Liver (tissue), 9 donors: Measurements from ENCODE around the gene H2BK1. TPM values are rescaled to one million over a fixed set of nuclear protein-coding genes. Genes with fewer than 3 reads are reported as not detected.

ENCODE experiments used
- DNase-seq: peaks from one replicate; pipeline ENCODE4 v3.0.0-alpha.2; 2017; ENCODE audit warnings: low spot score
- H3K27ac ChIP-seq, 2 donors: one replicate each; pipeline ENCODE4 v1.7.0; 2013; ENCODE audit warnings: inconsistent platforms in 2 of 2, low read length in 2 of 2, control low read depth in 1 of 2, low read depth in 1 of 2, mild to moderate bottlenecking in 1 of 2
- H3K27me3 ChIP-seq, 4 donors: one replicate each; pipeline versions ENCODE4 v1.6.1 to v1.7.0; 2013; ENCODE audit warnings: low read length in 3 of 4, inconsistent platforms in 1 of 4, mild to moderate bottlenecking in 1 of 4, moderate library complexity in 1 of 4; ENCODE audit not compliant: control insufficient read depth in 4 of 4, insufficient read depth in 4 of 4
- H3K36me3 ChIP-seq, 4 donors: one replicate each; pipeline versions ENCODE4 v1.6.1 to v1.7.0; 2013; ENCODE audit warnings: low read length in 3 of 4, mild to moderate bottlenecking in 3 of 4, low read depth in 1 of 4, moderate library complexity in 1 of 4; ENCODE audit not compliant: control insufficient read depth in 4 of 4, insufficient read depth in 3 of 4
- H3K4me1 ChIP-seq, 4 donors: one replicate each; pipeline versions ENCODE4 v1.6.1 to v1.7.0; 2013; ENCODE audit warnings: low read length in 3 of 4, mild to moderate bottlenecking in 3 of 4, moderate library complexity in 1 of 4; ENCODE audit not compliant: control insufficient read depth in 4 of 4, insufficient read depth in 4 of 4
- H3K4me3 ChIP-seq, 3 donors: one replicate each; pipeline versions ENCODE4 v1.6.1 to v1.7.0; 2013; ENCODE audit warnings: low read length in 3 of 3, control low read depth in 1 of 3, low read depth in 1 of 3, mild to moderate bottlenecking in 1 of 3
- H3K9ac ChIP-seq, 2 donors: one replicate each; pipeline ENCODE4 v1.7.0; 2013; ENCODE audit warnings: low read length in 2 of 2, mild to moderate bottlenecking in 2 of 2, moderate library complexity in 2 of 2, control low read depth in 1 of 2, low read depth in 1 of 2
- H3K9me3 ChIP-seq, 4 donors: one replicate each; pipeline versions ENCODE4 v1.6.1 to v1.7.0; 2013; ENCODE audit warnings: low read length in 3 of 4; ENCODE audit not compliant: control insufficient read depth in 4 of 4
- ATF3 ChIP-seq: IDR thresholded peaks from 2 replicates; pipeline ENCODE4 v1.6.1; 2016; ENCODE audit warnings: antibody characterized with exemption
- EGR1 ChIP-seq, 2 donors: IDR thresholded peaks; 2 replicates each; pipeline ENCODE4 v1.6.1; 2016 to 2018; ENCODE audit warnings: antibody characterized with exemption in 2 of 2, low read depth in 2 of 2
- FOXA2 ChIP-seq: IDR thresholded peaks from 2 replicates; pipeline ENCODE4 v1.6.1; 2016; ENCODE audit warnings: antibody characterized with exemption
- GABPA ChIP-seq, 2 donors: IDR thresholded peaks in 1 of 2; conservative IDR thresholded peaks in 1 of 2; 2 replicates each; pipeline ENCODE4 v1.6.1; 2016; ENCODE audit warnings: antibody characterized with exemption in 2 of 2, mild to moderate bottlenecking in 1 of 2, moderate library complexity in 1 of 2
- HNF4A ChIP-seq, 2 donors: conservative IDR thresholded peaks; 2 replicates each; pipeline ENCODE4 v1.6.1; 2016; ENCODE audit warnings: antibody characterized with exemption in 2 of 2, mild to moderate bottlenecking in 2 of 2
- JUND ChIP-seq, 2 donors: IDR thresholded peaks; 2 replicates each; pipeline ENCODE4 v1.6.1; 2016; ENCODE audit warnings: antibody characterized with exemption in 2 of 2
- MAX ChIP-seq: IDR thresholded peaks from 2 replicates; pipeline ENCODE4 v1.6.1; 2016; ENCODE audit warnings: antibody characterized with exemption
- NR2F2 ChIP-seq: IDR thresholded peaks from 2 replicates; pipeline ENCODE4 v1.6.1; 2016; ENCODE audit warnings: antibody characterized with exemption
- RAD21 ChIP-seq, 2 donors: IDR thresholded peaks; 2 replicates each; pipeline ENCODE4 v1.6.1; 2016; ENCODE audit warnings: antibody characterized with exemption in 2 of 2, mild to moderate bottlenecking in 2 of 2
- RXRA ChIP-seq, 2 donors: IDR thresholded peaks; 2 replicates each; pipeline ENCODE4 v1.6.1; 2017 to 2018; ENCODE audit warnings: antibody characterized with exemption in 2 of 2, mild to moderate bottlenecking in 1 of 2
- SP1 ChIP-seq: IDR thresholded peaks from 2 replicates; pipeline ENCODE4 v1.6.1; 2018; ENCODE audit warnings: antibody characterized with exemption, mild to moderate bottlenecking
- TAF1 ChIP-seq: conservative IDR thresholded peaks from 2 replicates; pipeline ENCODE4 v1.6.1; 2016; ENCODE audit warnings: antibody characterized with exemption, mild to moderate bottlenecking
- YY1 ChIP-seq: IDR thresholded peaks from 2 replicates; pipeline ENCODE4 v1.6.1; 2016; ENCODE audit warnings: antibody characterized with exemption, mild to moderate bottlenecking
- ZBTB33 ChIP-seq: IDR thresholded peaks from 2 replicates; pipeline ENCODE4 v1.6.1; 2016; ENCODE audit warnings: antibody characterized with exemption
- WGBS: extraction: QIAGEN DNeasy Blood & Tissue Kit; methylation state at CpG from one replicate; pipeline ENCODE4 v1.1.7; 2013; 5-methylcytosine and 5-hydroxymethylcytosine counted together
- polyA plus RNA-seq, 2 donors: library from polyadenylated mRNA; stranded (reverse) in 1 of 2; unstranded in 1 of 2; fragments of 200-250 nt in 1 of 2; fragments of >200 nt in 1 of 2; fragmentation: Nextera tagmentation in 1 of 2; extraction: Ambion mirVana in 1 of 2; gene quantifications; one replicate each; pipeline versions ENCODE4 v1.2.1 to v1.2.3, GENCODE V29; 2013 to 2015
- total RNA-seq, 2 donors: library from RNA; depleted of rRNA; stranded (reverse); fragments of >200 nt; gene quantifications; one replicate each; pipeline ENCODE4 v1.2.3, GENCODE V29; 2014
- TF ChIP-seq, protein P1 (sequence below): fragments of 150-350 bp; IDR thresholded peaks from 2 replicates; pipeline ENCODE4 v1.5.1; 2017; ENCODE audit warnings: improper control_type of control experiment, low read depth, low read length; ENCODE audit not compliant: missing input control
- TF ChIP-seq, protein P2 (sequence below): IDR thresholded peaks from 2 replicates; pipeline ENCODE4 v1.6.1; 2016; ENCODE audit warnings: antibody characterized with exemption, mild to moderate bottlenecking
- donor health status: healthy.
- donor health status: healthy.
- donor health status: healthy.
- donor health status: healthy.
- donor health status: healthy.

The H2BK1 gene
- total and polyA plus RNA-seq, 4 donors = not detected

DNA sequence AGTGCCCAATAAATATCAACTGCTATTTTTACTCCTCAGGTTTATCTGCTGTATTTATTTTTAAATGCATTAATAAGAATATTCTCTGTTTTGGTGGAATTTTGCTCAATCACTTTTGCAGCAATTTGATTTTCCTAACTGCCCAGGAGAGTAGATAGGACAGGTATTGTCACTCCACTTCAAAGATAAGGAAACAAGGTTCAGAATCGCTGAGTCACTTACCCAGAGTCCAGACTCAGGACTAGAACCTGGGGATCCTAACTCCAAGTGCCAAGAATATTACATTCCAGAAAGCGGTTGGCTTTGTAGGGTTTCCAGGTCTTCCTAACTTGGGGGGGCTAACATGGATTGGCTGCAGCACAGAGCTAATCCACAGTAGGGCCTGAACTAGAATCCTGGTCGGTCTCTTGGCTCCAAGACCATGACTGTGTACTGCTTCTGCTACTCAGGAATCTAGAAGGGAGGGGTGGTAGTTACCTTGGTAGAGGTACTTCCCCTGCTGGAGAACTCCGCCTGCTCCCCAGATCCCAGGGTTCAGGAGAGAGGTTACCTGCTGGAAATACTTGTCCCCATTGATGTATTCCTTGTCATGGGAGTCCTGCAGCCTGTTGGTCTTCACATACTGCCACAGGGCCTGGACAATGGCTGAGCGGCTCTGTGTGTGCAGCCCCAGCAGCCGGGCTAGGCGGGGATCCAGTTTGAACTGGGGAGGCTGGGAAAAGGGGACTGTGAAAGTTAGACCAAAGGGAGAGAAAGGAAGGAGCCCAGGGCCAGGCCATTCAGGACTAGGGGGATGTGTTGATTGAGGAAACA is 30.9 kb upstream of the H2BK1 start:
- TF ChIP-seq HNF4A (conservative IDR thresholded peaks at IDR 0.05) (no peak), ATF3 (no peak), TAF1 (no peak), NR2F2 (no peak), MAX (no peak), YY1 (no peak), EGR1 (IDR thresholded peaks at IDR 0.05; ENCODE audit: low read depth in 2 of 2) (no peak), SP1 (no peak), RAD21 (IDR thresholded peaks at IDR 0.05) (no peak), FOXA2 (no peak), GABPA (IDR thresholded peaks at IDR 0.05 in 1 of 2, conservative IDR thresholded peaks at IDR 0.05 in 1 of 2) (no peak), ZBTB33 (no peak), RXRA (IDR thresholded peaks at IDR 0.05) (no peak), JUND (IDR thresholded peaks at IDR 0.05) (no peak)
- TF ChIP-seq, protein P1, sequence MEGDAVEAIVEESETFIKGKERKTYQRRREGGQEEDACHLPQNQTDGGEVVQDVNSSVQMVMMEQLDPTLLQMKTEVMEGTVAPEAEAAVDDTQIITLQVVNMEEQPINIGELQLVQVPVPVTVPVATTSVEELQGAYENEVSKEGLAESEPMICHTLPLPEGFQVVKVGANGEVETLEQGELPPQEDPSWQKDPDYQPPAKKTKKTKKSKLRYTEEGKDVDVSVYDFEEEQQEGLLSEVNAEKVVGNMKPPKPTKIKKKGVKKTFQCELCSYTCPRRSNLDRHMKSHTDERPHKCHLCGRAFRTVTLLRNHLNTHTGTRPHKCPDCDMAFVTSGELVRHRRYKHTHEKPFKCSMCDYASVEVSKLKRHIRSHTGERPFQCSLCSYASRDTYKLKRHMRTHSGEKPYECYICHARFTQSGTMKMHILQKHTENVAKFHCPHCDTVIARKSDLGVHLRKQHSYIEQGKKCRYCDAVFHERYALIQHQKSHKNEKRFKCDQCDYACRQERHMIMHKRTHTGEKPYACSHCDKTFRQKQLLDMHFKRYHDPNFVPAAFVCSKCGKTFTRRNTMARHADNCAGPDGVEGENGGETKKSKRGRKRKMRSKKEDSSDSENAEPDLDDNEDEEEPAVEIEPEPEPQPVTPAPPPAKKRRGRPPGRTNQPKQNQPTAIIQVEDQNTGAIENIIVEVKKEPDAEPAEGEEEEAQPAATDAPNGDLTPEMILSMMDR = no peak
- TF ChIP-seq, protein P2, sequence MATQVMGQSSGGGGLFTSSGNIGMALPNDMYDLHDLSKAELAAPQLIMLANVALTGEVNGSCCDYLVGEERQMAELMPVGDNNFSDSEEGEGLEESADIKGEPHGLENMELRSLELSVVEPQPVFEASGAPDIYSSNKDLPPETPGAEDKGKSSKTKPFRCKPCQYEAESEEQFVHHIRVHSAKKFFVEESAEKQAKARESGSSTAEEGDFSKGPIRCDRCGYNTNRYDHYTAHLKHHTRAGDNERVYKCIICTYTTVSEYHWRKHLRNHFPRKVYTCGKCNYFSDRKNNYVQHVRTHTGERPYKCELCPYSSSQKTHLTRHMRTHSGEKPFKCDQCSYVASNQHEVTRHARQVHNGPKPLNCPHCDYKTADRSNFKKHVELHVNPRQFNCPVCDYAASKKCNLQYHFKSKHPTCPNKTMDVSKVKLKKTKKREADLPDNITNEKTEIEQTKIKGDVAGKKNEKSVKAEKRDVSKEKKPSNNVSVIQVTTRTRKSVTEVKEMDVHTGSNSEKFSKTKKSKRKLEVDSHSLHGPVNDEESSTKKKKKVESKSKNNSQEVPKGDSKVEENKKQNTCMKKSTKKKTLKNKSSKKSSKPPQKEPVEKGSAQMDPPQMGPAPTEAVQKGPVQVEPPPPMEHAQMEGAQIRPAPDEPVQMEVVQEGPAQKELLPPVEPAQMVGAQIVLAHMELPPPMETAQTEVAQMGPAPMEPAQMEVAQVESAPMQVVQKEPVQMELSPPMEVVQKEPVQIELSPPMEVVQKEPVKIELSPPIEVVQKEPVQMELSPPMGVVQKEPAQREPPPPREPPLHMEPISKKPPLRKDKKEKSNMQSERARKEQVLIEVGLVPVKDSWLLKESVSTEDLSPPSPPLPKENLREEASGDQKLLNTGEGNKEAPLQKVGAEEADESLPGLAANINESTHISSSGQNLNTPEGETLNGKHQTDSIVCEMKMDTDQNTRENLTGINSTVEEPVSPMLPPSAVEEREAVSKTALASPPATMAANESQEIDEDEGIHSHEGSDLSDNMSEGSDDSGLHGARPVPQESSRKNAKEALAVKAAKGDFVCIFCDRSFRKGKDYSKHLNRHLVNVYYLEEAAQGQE = no peak
- Histone ChIP-seq H3K27me3 (no peaks in the 10 kb centered on the region), H3K4me1 (peaks cover 0 to 13% (median 6%) of the 10 kb centered on the region in 4 donors), H3K4me3 (no peak overlapping the region), H3K27ac (no peak overlapping the region), H3K9ac (no peak overlapping the region), H3K36me3 (peaks cover 0 to 19% (median 9%) of the 10 kb centered on the region in 4 donors), H3K9me3 (no peaks in the 10 kb centered on the region)
- no peak for DNase-seq
- 94% methylated on average over 7 of the region's 7 CpGs for WGBS
